GM19240 (cell line): ENCODE measurements around the gene ZNF292.
"Not testable (repeated sequence)": the region's sequence is repeated elsewhere in the genome, so short reads cannot be mapped to it uniquely, and the experiment has no call there.

Experiments used
- DNase-seq: peaks from one replicate; pipeline ENCODE4 v3.0.0; 2011; ENCODE audit warnings: low spot score; ENCODE audit not compliant: insufficient read length

ZNF292 gene

DNA sequence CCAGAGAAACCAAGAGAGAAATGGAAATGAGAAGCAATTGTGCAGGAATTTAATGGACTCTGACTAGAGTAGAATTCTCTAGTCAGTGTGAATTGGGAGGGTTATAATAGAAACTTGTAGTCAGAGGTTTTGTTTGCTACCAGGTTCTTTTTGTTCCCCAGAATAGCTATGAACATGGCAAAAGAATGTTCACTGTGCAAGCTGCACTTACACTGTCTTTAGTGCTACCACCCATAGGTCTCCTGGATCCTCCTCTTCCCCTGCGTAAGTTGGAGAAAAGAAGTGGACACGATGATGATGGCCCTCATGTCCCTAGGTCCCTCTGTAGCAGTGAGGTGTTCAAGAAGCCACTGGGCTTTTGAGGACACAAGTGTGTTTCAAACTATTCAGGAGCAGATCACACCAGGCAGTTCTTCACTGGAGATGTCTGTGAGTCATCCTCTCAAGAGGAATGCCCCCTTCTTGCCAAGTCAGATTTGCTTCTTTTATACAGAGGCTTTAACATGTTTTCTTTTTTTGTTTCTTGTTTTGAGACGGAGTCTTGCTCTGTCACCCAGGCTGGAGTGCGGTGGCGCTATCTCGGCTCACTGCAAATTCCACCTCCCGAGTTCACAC lies 119.4 kb downstream of the ZNF292 start:
- no peak for DNase-seq

DNA sequence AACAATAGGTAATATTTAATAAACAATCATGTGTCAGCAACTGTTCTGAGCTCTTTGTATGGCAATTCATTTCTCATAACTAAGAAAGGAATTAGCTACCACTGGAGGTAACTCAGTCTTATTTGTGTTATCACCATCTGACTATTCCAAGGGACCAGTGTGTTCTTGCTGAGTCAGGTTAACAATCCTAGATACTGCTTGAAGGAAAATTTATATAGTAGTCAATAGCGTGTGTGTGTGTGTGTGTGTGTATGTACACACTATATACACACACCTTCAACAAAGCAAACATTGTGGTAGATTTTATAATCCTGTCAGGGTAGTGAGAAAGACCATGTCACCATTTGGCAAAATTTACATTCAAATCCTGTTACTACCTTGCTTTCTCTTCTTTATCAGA lies 121.3 kb downstream of the ZNF292 start:
- DNase-seq, result no peak

DNA sequence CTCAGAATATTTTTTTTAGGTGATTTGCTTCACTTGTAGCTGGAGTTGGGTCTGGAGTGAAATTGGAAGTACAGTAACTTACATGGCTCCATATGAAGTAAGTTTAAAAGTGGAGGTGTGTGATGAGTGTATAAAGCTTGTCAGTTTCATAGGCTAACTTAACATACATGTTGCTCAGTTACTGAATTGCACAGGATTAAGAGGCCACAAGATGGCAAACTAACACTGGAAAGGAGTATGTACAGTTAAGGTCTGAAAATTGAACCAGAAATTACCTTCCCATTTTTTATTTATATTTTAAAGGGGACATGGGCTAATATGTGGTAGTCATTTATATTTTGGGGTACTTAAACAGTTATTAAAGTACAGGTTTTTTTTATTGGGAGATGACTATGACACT lies 121.8 kb downstream of the ZNF292 start:
- no peak for DNase-seq

DNA sequence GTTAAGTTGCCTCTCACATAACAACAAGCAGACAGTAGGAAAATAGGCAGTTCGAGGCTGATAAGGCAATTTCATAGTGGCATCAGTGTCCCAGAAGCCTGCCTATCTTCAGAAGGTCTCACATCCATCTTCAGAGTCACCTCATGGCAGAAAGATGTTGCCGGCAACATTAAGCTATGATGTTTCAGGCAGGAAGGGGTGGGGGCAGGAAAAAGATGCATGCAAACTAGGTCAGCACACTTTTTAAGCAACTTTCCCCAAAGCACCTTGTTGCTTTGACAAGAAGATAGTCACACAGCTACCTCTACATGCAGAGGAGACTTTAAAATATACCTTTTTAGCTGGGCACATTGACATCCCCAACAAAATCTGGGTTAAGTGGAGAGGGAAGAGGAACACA lies 123.8 kb downstream of the ZNF292 start:
- no peak for DNase-seq

DNA sequence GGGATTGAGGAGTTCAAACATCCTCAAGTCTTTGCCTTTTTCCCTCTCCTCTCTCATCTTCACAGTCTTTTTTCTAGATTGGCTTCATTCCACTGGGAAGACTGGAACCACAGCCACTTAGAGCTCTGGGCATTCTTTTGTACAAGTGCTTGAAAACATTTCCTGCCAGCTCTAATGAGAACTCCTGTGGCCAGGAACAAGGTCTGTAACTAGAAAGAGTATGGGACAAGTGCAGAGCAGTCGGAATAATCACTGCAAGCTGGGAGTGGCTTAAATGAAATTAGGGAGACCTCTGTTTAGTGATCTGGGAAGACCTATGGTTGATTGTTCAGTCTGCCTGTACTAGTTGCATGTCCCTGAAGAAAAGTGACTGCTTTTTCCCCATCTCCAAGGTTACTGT lies 126.1 kb downstream of the ZNF292 start:
- DNase-seq, result no peak

DNA sequence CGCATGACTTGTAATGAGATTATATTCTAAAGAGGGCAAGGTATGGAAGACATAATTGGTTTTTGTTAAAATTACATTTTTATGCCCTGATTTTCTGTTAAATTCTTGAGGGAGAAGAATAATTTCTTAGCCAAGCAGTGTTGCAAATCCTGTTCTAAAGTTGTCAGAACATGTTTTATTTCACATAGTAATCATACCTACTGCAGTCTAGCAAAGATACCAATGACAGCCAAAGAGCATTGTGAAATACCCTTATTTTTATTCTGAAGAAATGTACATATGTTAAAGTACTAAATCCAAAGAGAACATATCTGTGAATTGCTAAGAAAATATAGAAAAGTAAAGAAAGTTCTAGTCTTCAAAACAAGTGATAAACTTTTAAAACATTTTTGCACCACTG lies 127.4 kb downstream of the ZNF292 start:
- no peak for DNase-seq

DNA sequence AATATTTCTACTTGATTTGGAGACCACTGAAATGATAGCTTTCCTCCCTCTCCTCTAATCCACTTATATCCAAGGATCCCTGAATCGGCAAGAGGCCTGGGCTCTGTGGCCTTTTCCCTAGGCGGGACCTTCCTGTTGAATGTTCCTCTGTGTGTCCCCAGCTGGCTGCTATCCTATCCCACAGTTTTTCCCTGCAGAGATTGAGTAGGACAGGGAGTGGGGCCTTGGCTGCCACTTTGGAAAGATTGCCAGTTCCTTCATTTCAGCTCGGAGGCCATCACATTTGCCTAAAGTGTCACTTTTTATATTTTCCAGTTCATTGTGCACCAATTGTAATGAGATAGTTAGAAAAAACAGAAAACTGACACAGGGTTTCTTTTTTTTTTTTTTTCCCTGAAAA lies 128.1 kb downstream of the ZNF292 start:
- no peak for DNase-seq

DNA sequence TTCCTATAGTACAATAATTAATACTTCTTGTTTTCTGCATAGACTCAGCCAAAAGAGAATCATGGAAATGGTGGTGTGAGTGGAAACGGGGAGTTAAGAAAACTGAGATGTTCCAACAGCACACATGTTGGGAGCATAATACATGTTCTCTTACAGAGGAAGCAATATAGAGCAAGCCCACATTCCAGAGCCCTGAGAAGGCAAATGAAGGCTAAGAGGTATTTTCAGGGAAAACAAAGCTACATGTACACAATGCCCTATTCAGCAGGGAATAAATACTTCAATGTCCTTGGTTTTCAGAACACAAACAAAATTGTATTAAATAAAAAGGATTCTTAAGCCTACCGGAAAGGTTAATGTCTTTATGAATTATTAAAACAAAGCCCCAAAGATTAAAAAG lies 131.9 kb downstream of the ZNF292 start:
- DNase-seq, result no peak

DNA sequence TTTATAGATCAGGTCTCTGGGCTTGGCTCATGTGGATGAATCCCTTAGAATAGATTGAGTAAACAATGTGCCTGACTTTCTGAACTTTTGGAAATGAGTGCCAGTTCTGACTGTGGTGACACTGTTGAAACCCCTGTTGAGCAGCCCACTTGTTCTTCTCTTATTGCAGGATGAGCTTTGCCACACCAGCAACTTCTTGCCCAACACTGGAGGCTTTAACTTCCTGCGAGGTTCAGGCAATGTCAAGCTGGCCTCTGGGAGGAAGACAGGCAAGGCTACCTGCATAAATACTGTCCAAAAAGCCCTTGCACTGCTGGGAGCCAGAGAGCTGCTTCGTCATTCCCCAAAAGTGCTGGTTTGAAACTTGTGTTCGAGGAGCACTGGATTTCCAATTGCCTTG lies 134.2 kb downstream of the ZNF292 start:
- no peak for DNase-seq

DNA sequence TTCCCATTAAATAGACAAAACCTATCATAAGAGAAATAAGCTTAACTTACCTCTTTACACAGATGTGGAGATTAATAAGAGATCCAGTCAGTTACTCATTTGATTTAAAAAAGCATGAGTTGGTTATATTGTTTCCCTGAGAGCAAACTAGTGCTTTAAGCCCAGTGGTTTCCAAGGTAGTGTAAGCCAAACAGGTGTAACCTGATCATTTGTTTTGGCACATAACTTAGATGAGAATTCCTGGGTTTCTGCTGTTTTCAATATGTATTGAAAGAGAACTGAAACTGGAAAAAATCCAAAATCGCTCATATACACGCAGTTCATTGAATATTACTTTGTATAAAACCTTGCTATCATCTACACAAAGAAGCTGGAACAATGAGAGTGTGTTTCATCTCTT lies 136.5 kb downstream of the ZNF292 start:
- DNase-seq, result no peak

DNA sequence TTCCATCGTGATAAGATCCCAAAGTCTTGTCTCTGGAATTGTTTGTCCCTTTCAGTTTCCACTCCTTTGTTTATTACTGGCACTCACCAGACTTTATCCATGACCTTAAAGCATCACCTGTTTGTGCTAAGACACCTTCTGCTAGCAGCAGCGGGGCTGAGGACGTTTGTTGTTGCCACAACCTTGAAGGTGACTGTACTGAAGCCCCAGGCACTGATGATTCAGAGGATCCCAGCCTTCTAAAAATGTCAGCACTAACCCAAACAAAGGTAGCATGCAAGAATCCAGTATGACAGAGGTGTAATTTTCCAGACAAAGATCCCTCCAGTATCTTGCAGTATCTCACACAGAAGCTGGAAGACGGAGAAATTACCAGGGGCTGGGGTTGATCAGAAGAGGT lies 138.2 kb downstream of the ZNF292 start:
- DNase-seq, result no peak

DNA sequence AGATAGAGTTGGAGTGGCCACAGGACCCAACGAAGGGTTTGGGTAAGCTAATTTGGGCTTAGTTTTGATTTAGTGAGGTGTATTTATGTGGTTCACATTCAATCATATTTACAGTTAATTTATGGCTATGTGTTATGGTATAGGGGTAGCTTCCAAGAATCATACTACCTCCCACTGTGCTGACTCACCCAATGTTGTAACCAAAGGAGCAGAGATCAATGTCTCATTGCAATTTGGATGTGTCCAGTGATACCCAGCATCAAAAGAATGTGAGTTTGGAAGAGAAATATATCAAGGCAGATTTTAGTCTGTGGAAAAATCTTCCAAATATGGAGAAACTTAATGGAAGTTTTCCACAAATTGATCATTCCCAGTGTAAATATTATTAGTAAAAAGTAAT lies 141.8 kb downstream of the ZNF292 start:
- DNase-seq, result no peak

DNA sequence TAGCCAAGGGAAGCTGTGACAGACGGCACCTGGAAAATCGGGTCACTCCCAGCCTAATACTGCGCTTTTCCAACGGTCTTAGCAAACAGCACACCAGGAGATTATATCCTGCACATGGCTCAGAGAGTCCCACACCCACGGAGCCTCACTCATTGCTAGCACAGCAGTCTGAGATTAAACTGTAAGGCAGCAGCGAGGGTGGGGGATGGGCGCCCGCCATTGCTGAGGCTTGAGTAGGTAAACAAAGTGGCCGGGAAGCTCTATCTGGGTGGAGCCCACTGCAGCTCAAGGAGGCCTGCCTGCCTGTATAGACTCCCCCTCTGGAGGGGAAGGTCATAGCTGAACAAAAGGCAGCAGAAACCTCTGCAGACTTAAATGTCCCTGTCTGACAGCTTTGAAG lies 145.9 kb downstream of the ZNF292 start:
- not testable (repeated sequence) for DNase-seq

DNA sequence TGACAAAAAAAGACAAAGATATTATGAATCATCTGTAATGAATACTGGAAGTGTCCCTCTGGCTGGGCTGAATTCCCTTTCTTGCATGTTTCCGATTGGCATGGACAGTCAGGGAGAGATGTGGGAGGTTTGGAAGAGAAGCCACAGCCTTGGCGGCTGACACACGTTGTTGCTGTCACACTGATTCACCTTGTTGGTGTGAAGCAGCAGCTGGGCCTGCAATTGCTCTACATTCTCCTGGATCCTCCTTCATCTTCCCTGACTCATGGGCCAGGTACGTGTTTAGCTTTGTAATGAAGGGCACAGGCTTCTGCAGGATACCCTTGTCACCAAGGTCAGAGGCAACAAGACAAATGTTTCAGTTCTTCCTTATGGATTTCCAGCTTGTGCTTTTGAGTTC lies 153.6 kb downstream of the ZNF292 start:
- DNase-seq, result no peak

DNA sequence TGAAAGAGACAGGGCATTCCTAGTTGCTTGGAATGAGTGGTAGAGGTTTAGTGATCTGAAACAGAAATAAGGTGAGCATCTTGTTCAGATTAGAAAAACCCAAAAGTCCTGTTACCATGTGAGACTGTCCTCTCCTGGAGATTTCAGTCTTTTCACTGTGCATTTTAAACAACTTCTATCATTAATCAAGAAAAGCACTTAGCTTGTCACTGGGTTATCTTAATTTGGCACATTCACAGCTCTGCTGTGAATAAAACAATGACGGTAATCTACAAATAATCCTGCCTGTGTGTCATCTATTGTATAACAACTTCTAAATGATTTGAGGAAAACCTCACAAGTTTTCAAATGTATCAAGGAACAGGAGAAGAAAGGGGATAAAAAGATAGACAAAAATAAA lies 157.5 kb downstream of the ZNF292 start:
- no peak for DNase-seq
